Fibroblast of lung (primary cell): ENCODE results near the gene FASTKD1.

Source experiments
- CTCF ChIP-seq, 2 donors: IDR thresholded peaks in 1 of 2; conservative IDR thresholded peaks in 1 of 2; 1 replicate in 1 of 2; 2 replicates in 1 of 2; pipeline ENCODE4 v1.5.1; 2011 to 2012; ENCODE audit warnings: low read length in 2 of 2, control low read depth in 1 of 2, inconsistent platforms in 1 of 2, low read depth in 1 of 2, mild to moderate bottlenecking in 1 of 2
- EZH2 ChIP-seq: IDR thresholded peaks from 2 replicates; pipeline ENCODE4 v1.5.1; 2012; ENCODE audit warnings: low read length, control low read depth, mild to moderate bottlenecking; ENCODE audit errors: missing control alignments

DNA sequence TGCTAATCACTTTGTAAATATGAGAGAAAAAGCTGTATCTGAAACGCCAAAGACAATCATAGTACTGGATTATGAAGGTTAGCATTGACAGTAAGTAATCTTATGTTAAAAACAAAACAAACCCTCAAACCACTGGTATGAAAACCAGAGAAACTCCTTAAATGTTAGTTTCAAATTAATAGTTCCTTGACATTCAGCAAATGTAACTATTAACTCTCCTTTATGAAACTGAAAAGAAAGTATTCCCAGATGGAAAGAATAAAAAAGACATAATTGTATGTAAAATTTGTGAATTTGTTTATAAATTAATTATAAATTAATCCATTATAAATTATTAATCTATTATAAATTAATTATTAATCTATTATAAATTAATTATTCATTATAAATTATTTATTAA lies 12.3 kb downstream of the FASTKD1 start:
- TF ChIP-seq CTCF (conservative IDR thresholded peaks at IDR 0.05 in 1 of 2, IDR thresholded peaks at IDR 0.05 in 1 of 2; ENCODE audit: low read depth in 1 of 2, low read length in 2 of 2), result no peak
- TF ChIP-seq EZH2, result no peak
